Parathyroid adenoma (tissue), 2 donors: Measurements from ENCODE around the gene SRGAP3.

Experiments used
- H2AFZ ChIP-seq: fragments of 300-600 bp; sonication (generic); one replicate; pipeline ENCODE4 v1.7.0; 2017; ENCODE audit warnings: antibody characterized with exemption, mild to moderate bottlenecking
- H3K27ac ChIP-seq: fragments of 300-600 bp; sonication (generic); one replicate; pipeline ENCODE4 v1.7.0; 2017
- H3K27me3 ChIP-seq: fragments of 300-600 bp; sonication (generic); one replicate; pipeline ENCODE4 v1.7.0; 2017; ENCODE audit warnings: low read length; ENCODE audit not compliant: control insufficient read depth, insufficient read depth
- H3K36me3 ChIP-seq: fragments of 300-600 bp; sonication (generic); one replicate; pipeline ENCODE4 v1.7.0; 2017; ENCODE audit warnings: low read length; ENCODE audit not compliant: control insufficient read depth, insufficient read depth
- H3K4me1 ChIP-seq: fragments of 300-600 bp; sonication (generic); one replicate; pipeline ENCODE4 v1.7.0; 2017; ENCODE audit warnings: control low read depth
- H3K4me2 ChIP-seq: fragments of 300-600 bp; sonication (generic); one replicate; pipeline ENCODE4 v1.7.0; 2017; ENCODE audit warnings: low read length
- H3K4me3 ChIP-seq: fragments of 300-600 bp; sonication (generic); one replicate; pipeline ENCODE4 v1.7.0; 2017; ENCODE audit warnings: low read depth, low read length
- H3K79me2 ChIP-seq: fragments of 300-600 bp; sonication (generic); one replicate; pipeline ENCODE4 v1.7.0; 2017; ENCODE audit warnings: control low read depth
- H3K9ac ChIP-seq: fragments of 300-600 bp; sonication (generic); one replicate; pipeline ENCODE4 v1.7.0; 2017; ENCODE audit warnings: mild to moderate bottlenecking
- H3K9me3 ChIP-seq: fragments of 300-600 bp; sonication (generic); one replicate; pipeline ENCODE4 v1.7.0; 2017; ENCODE audit warnings: low read length; ENCODE audit not compliant: control insufficient read depth
- TF ChIP-seq, protein P1 (sequence below): fragments of 300-600 bp; sonication (generic); IDR thresholded peaks from one replicate; pipeline ENCODE4 v1.7.0; 2017; ENCODE audit warnings: antibody characterized with exemption, mild to moderate bottlenecking
- donor health status: primary hyperparathyroidism.

The SRGAP3 gene

DNA sequence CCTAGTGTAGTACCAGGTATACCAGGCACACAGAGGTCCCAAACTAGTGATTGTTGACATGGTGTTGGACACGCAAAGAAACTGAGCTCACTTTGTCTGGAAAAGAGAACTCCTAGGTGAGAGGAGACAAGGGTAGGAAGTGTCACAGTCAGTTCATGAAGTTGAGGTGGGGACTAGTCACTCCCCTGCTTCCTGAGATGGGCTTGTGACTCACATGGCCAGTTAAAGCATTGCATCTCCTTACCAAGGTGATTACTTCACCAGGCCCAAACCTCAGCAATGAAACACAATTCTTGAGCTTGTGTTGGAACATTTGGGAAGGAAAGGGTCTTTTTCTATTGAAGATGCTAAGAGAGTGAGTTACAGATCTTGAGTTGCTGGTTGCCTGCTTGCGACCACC, 236.9 kb downstream of the SRGAP3 start:
- TF ChIP-seq, protein P1, sequence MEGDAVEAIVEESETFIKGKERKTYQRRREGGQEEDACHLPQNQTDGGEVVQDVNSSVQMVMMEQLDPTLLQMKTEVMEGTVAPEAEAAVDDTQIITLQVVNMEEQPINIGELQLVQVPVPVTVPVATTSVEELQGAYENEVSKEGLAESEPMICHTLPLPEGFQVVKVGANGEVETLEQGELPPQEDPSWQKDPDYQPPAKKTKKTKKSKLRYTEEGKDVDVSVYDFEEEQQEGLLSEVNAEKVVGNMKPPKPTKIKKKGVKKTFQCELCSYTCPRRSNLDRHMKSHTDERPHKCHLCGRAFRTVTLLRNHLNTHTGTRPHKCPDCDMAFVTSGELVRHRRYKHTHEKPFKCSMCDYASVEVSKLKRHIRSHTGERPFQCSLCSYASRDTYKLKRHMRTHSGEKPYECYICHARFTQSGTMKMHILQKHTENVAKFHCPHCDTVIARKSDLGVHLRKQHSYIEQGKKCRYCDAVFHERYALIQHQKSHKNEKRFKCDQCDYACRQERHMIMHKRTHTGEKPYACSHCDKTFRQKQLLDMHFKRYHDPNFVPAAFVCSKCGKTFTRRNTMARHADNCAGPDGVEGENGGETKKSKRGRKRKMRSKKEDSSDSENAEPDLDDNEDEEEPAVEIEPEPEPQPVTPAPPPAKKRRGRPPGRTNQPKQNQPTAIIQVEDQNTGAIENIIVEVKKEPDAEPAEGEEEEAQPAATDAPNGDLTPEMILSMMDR: no peak
- Histone ChIP-seq H3K4me3 (no peak overlapping the region), H3K4me2 (no peak overlapping the region), H3K79me2 (no peaks in the 10 kb centered on the region), H3K36me3 (no peaks in the 10 kb centered on the region), H2AFZ (no peak overlapping the region), H3K4me1 (no peaks in the 10 kb centered on the region), H3K9ac (no peak overlapping the region), H3K9me3 (no peaks in the 10 kb centered on the region), H3K27me3 (no peaks in the 10 kb centered on the region), H3K27ac (no peak overlapping the region)

DNA sequence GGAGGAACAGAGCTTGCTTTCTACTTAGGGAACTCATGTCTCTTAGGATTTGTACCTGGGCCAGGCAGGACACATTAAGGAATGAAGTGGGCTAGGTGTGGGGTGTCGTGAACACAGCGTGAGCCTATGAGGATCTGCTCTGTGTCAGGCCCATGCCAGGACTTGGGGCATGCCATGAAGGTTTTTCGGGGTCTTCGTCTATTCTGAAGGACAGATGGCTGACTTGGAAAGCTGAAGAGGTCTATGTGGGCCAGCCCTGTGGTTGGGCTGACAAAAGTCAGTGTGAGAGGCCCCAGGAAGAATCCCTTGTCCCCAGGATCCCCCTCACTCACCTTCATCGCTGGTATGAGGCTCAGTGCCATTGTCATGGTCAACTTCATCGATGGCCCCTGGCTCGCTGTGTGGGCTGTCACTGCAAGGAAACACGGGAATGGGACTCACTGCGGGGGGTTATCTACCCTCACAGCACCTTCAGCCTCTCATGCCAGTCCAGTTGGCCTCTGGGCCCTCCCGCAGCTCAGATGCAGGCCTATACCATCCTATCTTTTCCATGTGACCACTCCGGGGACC, 239.4 kb downstream of the SRGAP3 start:
- TF ChIP-seq, protein P1: no peak
- H3K27me3 ChIP-seq: no peaks in the 10 kb centered on the region
- H3K27ac ChIP-seq: no peak overlapping the region
- no peak overlapping the region for H3K4me3 ChIP-seq
- no peaks in the 10 kb centered on the region for H3K4me1 ChIP-seq
- H3K9ac ChIP-seq: no peak overlapping the region
- H3K36me3 ChIP-seq: no peaks in the 10 kb centered on the region
- no peaks in the 10 kb centered on the region for H3K9me3 ChIP-seq
- H2AFZ ChIP-seq: no peak overlapping the region
- H3K4me2 ChIP-seq: no peak overlapping the region
- no peaks in the 10 kb centered on the region for H3K79me2 ChIP-seq

DNA sequence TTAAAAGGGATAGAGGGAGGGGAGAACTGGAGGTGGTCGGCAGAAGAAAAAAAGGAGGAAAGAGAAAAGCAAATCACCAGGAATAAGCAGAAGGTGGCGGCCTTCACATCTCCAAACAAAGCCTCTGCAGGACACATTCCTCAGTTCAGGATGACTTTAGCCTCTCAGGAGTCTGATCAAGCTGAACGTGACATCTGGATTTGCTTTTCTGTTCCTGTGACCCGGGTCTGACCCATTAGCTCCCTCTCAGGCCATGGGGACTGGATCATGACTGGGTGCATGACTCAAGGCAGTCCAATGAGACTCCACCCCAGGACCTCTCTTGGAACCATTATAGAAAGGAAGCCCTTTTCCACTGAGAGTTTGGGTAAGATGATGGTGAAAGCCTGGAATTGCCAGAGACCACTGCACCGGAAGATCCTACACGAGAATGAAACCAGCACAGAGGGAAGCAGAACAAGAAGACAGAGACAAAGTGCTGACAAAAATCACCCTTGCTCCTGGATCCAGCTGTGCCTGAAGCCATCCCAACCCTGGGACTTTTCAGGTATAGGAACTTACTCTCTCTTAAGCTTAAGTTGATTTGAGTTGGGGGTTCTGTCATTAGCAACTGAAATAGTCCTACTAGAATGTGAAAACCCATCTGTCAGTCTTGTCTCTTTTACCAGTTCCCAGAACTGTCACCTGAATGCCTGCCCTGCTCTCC, 240.7 kb downstream of the SRGAP3 start:
- TF ChIP-seq, protein P1: no peak
- no peaks in the 10 kb centered on the region for H3K79me2 ChIP-seq
- no peaks in the 10 kb centered on the region for H3K9me3 ChIP-seq
- no peak overlapping the region for H3K4me3 ChIP-seq
- H3K27me3 ChIP-seq: no peaks in the 10 kb centered on the region
- H3K27ac ChIP-seq: no peak overlapping the region
- no peak overlapping the region for H3K9ac ChIP-seq
- H3K4me2 ChIP-seq: no peak overlapping the region
- no peak overlapping the region for H2AFZ ChIP-seq
- no peaks in the 10 kb centered on the region for H3K36me3 ChIP-seq
- H3K4me1 ChIP-seq: no peaks in the 10 kb centered on the region

DNA sequence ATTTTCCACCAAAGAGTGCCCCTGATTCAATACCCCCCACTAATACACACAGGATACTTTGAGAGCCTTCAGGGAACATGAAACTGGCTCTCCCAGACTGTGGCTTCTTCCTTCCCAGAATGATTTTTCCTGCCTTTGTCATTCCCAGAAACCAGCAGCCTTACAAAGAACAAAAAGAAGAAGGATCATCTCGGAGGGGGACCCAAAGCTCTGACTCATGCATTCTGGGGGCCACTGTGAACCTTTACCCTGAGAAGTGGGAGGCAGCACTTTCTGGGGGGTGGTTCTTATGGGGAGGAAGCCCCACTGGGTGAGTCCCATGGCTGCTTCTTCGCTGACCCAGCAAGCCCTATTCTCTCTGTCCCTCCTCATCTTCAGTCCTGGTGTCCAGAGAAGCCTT, 241.5 kb downstream of the SRGAP3 start:
- Histone ChIP-seq H3K79me2 (no peaks in the 10 kb centered on the region), H2AFZ (no peak overlapping the region), H3K27me3 (no peaks in the 10 kb centered on the region), H3K27ac (no peak overlapping the region), H3K36me3 (no peaks in the 10 kb centered on the region), H3K4me2 (no peak overlapping the region), H3K9me3 (no peaks in the 10 kb centered on the region), H3K9ac (no peak overlapping the region), H3K4me1 (no peaks in the 10 kb centered on the region), H3K4me3 (no peak overlapping the region)
- TF ChIP-seq, protein P1: no peak

DNA sequence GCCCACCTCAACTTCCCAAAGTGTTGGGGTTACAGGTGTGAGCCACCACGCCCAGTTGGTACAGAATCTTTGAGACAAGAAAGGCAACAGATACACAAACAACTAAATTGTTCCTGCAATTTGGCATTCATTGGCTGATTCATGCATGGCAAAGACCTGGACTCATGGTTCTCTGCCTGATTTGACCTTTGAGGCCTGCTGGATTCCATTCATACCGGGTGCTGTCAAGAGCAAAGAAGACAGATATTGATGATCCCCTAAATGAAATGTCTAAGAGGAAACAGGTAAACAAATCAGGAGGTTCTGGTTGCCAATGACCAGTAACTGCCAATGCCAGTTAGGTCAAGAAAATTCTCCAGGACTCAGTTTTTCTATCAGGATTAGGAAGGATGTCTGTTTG, 242.2 kb downstream of the SRGAP3 start:
- H3K9me3 ChIP-seq: no peaks in the 10 kb centered on the region
- no peaks in the 10 kb centered on the region for H3K36me3 ChIP-seq
- no peak overlapping the region for H3K4me2 ChIP-seq
- no peak overlapping the region for H3K9ac ChIP-seq
- H2AFZ ChIP-seq: no peak overlapping the region
- TF ChIP-seq, protein P1: no peak
- no peak overlapping the region for H3K4me3 ChIP-seq
- no peaks in the 10 kb centered on the region for H3K79me2 ChIP-seq
- no peaks in the 10 kb centered on the region for H3K4me1 ChIP-seq
- H3K27me3 ChIP-seq: no peaks in the 10 kb centered on the region
- H3K27ac ChIP-seq: no peak overlapping the region
